Fibroblast of peridontal ligament (primary cell): Measurements from ENCODE around the gene RANBP1.

Experiments
- DNase-seq: peaks from one replicate; pipeline ENCODE4 v3.0.0-alpha.2; 2010; ENCODE audit errors: extremely low read depth

RANBP1 gene

DNA sequence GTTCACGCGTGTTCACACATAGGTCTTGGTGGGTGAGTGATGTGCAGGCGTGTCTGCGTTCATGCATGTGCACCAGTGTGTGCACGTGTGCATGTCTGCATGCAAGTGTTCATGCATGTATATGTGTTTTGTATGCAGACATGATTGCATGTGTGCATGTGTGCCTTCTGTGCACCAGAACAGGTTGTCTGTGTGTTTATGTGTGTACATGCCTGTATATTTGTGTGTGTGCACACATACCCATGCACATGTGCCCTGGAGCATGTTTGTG is 20.6 kb downstream of the RANBP1 start:
- no peak for DNase-seq

- no peak for DNase-seq
Measured at GRCh38 chr22:20137113-20137512, 21.2 kb downstream of the RANBP1 start.

DNA sequence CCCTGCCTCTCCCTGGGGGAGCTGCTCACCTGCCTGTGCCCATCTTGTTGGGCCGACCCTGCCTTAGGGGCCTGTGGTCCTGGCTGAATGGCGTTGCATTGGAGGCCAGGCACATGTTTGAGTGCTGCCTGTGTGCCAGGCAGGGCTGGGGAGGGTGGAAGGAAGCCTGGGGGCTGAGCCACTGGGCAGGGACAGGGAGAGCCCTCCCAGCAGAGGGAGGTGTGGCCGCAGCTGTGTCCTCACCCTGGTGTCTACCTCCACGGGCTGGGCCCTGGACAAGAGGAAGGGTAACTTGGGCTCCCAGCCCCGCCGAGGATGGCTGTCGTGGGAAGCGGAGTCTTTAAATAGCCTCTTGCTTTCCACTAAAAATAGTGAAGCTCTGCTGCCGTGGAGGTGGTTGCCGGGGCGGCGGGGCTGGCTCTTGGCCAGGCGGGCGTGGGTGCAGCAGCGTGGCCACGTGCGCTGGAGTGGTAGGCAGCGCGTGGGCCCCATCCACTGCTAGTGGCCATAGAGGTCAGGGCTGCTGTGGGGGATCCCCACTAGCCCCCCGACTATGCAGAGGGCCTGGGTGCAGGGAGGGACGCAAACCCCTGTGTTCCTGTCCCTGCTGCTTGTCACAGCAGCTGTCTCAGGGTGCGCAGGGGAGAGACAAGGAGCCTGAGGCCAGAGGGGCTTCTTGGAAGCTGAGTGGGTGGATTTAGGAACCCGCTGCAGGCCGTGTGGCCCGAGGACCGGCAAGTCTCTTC is 21.9 kb downstream of the RANBP1 start:
- DNase-seq = no peak

GRCh38 chr22:20138417-20138738 is 22.5 kb downstream of the RANBP1 start:
- DNase-seq = no peak

GRCh38 chr22:20138868-20139267 is 23.0 kb downstream of the RANBP1 start:
- DNase-seq = no peak

GRCh38 chr22:20139391-20140106 is 23.6 kb downstream of the RANBP1 start:
- no peak for DNase-seq

GRCh38 chr22:20140107-20140445 is 24.2 kb downstream of the RANBP1 start:
- DNase-seq = no peak

GRCh38 chr22:20140521-20140964 is 24.6 kb downstream of the RANBP1 start:
- DNase-seq = no peak

DNA sequence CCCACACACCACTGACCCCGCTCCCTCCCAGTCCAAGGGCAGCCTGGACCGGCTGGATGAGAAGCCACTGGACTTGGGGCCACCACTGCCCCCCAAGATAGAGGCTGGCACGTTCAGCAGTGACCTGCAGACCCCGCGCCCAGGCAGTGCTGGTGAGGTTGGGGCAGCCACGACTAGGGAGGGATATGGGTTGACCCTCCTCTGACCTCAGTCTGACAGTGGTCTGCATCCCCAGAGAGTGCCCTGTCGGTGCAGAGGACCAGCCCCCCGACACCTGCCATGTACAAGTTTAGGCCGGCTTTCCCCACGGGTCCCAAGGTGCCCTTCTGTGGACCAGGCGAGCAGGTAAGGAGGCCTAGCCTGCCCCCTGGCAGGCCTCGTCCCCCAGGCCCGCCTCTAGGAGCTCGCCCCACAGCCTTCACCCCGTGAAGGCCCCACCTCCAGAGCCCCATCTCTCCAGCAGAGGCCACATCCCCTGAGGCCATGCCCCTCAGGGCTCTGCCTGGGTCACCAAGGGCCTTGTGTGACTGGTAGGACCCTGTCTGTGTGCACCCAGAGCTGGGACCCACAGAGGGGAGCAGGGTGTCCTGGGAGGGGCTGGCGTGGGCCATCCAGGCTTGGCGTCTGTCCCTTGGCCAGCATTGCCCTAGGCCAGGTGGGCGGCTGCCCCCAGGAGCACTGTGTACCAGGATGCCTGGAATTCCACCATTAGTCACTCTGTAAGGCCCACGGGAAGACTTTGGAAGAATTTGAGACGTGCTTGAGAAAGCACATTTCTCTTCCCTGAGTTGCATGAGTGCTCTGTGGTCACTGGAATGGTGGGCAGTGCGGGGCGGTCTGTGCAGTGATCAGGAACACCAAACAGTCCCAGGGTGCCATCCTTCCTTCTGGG is 25.5 kb downstream of the RANBP1 start:
- peak; percentile 56 for DNase-seq

GRCh38 chr22:20142711-20143621 is 27.1 kb downstream of the RANBP1 start:
- DNase-seq = no peak

- DNase-seq = no peak
Measured at GRCh38 chr22:20143883-20144665, 28.2 kb downstream of the RANBP1 start.

- DNase-seq = no peak
Measured at GRCh38 chr22:20145206-20145831, 29.4 kb downstream of the RANBP1 start.

- no peak for DNase-seq
Measured at GRCh38 chr22:20145832-20146223, 29.9 kb downstream of the RANBP1 start.

DNA sequence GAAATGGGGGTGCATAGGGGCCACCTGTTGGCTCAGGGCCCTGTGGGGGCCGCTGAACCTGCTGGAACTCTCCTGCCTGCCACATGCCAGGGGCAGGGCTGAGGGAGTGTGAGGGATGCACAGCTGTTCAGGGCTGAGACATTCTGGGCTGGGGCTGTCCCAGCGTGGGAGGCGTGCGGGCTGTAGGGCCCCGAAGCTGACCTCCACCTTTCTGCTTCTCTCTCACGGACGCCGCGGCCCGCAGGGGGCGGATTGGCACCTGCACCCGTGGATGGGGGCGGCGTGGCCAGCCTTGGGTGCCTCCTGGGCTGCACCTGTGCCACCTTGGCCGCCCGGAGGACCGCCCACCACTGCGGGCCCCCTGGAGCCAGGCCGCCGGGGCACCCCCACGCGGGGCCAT is 30.9 kb downstream of the RANBP1 start:
- no peak for DNase-seq

GRCh38 chr22:20147237-20147988 is 31.5 kb downstream of the RANBP1 start:
- no peak for DNase-seq

DNA sequence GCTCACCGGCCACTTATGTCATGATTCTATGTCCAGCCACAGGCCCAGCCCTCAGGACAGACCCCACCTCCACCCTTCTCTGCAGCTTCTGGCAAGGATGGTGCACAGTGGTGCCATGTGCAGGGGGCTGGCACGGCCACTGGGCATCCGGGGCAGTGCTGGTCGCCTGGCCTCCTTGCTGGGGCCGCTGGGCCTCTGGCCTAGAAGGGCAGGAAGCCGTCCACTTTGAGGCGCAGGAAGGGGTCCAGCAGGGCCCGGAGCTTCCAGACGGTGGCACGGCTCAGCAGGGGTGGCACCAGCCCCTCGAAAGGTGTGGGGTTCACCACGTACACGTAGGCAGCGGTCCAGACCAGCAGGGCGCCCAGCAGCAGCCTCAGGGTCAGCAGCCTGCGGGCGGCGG is 32.5 kb downstream of the RANBP1 start:
- no peak for DNase-seq

- DNase-seq = no peak
Measured at GRCh38 chr22:20149257-20150250, 33.6 kb downstream of the RANBP1 start.
